ENCODE results near the gene LTBP2.

- TF ChIP-seq EZH2phosphoT487 (IDR thresholded peaks at IDR 0.05; ENCODE audit: borderline replicate concordance, low read length), result no peak
- TF ChIP-seq CTCF (IDR thresholded peaks at IDR 0.05; ENCODE audit: low read depth, low read length, poor library complexity, severe bottlenecking), result no peak
Observed at GRCh38 chr14:74634481-74634880, 22.4 kb upstream of the LTBP2 start.

Data from DOHH2 (cell line).